Heart left ventricle (tissue), 16 donors: ENCODE results near the gene PTCD1. TPM values are rescaled to one million over a fixed set of nuclear protein-coding genes. Genes with fewer than 3 reads are reported as not detected.

ENCODE experiments used
- ATAC-seq, 4 donors: fragments of 200-7000 bp; cut with Tn5 transposase; one replicate each; pipeline ENCODE4 v1.9.1; 2020 to 2022; ENCODE audit warnings: moderate library complexity in 4 of 4, mild to moderate bottlenecking in 3 of 4, moderate number of reproducible peaks in 1 of 4
- DNase-seq, 5 donors: peaks; one replicate each; pipeline ENCODE4 v3.0.0-alpha.2; 2020
- H3K27ac ChIP-seq, 12 donors: fragments of 200-600 bp; sonication (generic) in 4 of 12; one replicate each; pipeline versions ENCODE4 v1.5.0 to v1.8.0; 2016 to 2022; ENCODE audit warnings: mild to moderate bottlenecking in 2 of 12
- H3K27me3 ChIP-seq, 9 donors: fragments of 200-600 bp; sonication (generic) in 2 of 9; one replicate each; pipeline versions ENCODE4 v1.5.1 to v1.8.0; 2016 to 2022; ENCODE audit warnings: mild to moderate bottlenecking in 3 of 9
- H3K36me3 ChIP-seq, 9 donors: fragments of 200-600 bp; sonication (generic) in 2 of 9; one replicate each; pipeline versions ENCODE4 v1.5.0 to v1.8.0; 2018 to 2022; ENCODE audit warnings: mild to moderate bottlenecking in 2 of 9
- H3K4me1 ChIP-seq, 12 donors: fragments of 200-600 bp; sonication (generic) in 4 of 12; one replicate each; pipeline versions ENCODE4 v1.5.0 to v1.8.0; 2016 to 2022; ENCODE audit warnings: mild to moderate bottlenecking in 3 of 12
- H3K4me3 ChIP-seq, 12 donors: fragments of 200-600 bp; sonication (generic) in 4 of 12; one replicate each; pipeline versions ENCODE4 v1.5.0 to v1.8.0; 2017 to 2022; ENCODE audit warnings: mild to moderate bottlenecking in 9 of 12, moderate library complexity in 4 of 12
- H3K9me3 ChIP-seq, 12 donors: fragments of 200-600 bp; sonication (generic) in 4 of 12; one replicate each; pipeline versions ENCODE4 v1.5.0 to v1.8.0; 2016 to 2022; ENCODE audit warnings: mild to moderate bottlenecking in 1 of 12
- POLR2A ChIP-seq, 2 donors: fragments of 450-650 bp; IDR thresholded peaks; one replicate each; pipeline ENCODE4 v1.6.1; 2017; ENCODE audit warnings: antibody characterized with exemption in 2 of 2, mild to moderate bottlenecking in 2 of 2, moderate library complexity in 2 of 2
- WGBS, 4 donors: extraction: QIAGEN DNeasy Blood & Tissue Kit in 2 of 4; methylation state at CpG; one replicate each; pipeline versions ENCODE4 v1.1.5 to v1.1.7; 2013 to 2018; 5-methylcytosine and 5-hydroxymethylcytosine counted together
- intact Hi-C, 10 donors: fragments of 100-400 bp; cut with DNase I; formaldehyde crosslinking; loops; one replicate each; pipeline versions ENCODE4 v1.11.1 to v1.14.2; 2022
- polyA plus RNA-seq, 2 donors: library from polyadenylated mRNA; stranded (reverse); fragments of 200-250 nt; gene quantifications; one replicate each; pipeline ENCODE4 v1.2.3, GENCODE V29; 2013
- total RNA-seq, 9 donors: library from RNA; depleted of rRNA in 2 of 9; stranded (reverse); fragments of >200 nt in 2 of 9; fragmentation: NEBNext Ultra II Directional in 3 of 9; extraction: Animal tissue kit (Norgen Biotek cat#: 25700) in 3 of 9; gene quantifications; one replicate each; pipeline versions ENCODE4 v1.1.0 to v1.2.4, GENCODE V29; 2016 to 2023
- TF ChIP-seq, protein P1 (sequence below), 12 donors: fragments of 200-600 bp; sonication (generic) in 4 of 12; IDR thresholded peaks; one replicate each; pipeline versions ENCODE4 v1.5.0 to v1.8.0; 2018 to 2022; ENCODE audit warnings: antibody characterized with exemption in 12 of 12, mild to moderate bottlenecking in 5 of 12
- donor health status: ischemic (EF 13 %, LVEDD 7.1; RV severe dilation, severe dysfunction).
- donor health status: healthy with polysubstance abuse.
- donor health status: DM: no; HTN: yes; CAD: no.
- donor health status: DM: no; HTN: no; CAD: no.
- donor health status: ischemic (EF 25% LVEDD 6.9; RV normal size, moderate dysfunction).
- donor health status: ischemic (EF 25% LVEDD 5.7; RV mildly dilated, moderate dysfunction).
- donor health status: healthy.
- donor health status: DM: yes; HTN: yes; CAD: no.
- donor health status: ischemic (EF 35%, LVEDD 5.7; RV mildly dilated, moderate dysfunction).
- donor health status: nonischemic (EF 11% LVEDD 7.7; RV severe dilation, severe dysfunction).
- donor health status: DM: yes; HTN: yes; CAD: no.
- donor health status: PGD.
- donor health status: ischemic (EF 29% LVEDD 5.4; RV normal size, mild dysfunction).
- donor health status: nonischemic (EF 23%, LVEDD 6.1; RV moderate dilation, normal function).

PTCD1 gene
- total and polyA plus RNA-seq, 11 donors, result 2.1 to 9.0 (median 3.7) TPM

- H3K27ac ChIP-seq, result peak within 1 kb of the TSS; percentile 93 to 99 (median 98)
- H3K27me3 ChIP-seq, result no peaks in the 10 kb centered on the region
- TF ChIP-seq POLR2A (IDR thresholded peaks at IDR 0.05), result peak in 1 of 2 donors; percentile 69
- TF ChIP-seq, protein P1, sequence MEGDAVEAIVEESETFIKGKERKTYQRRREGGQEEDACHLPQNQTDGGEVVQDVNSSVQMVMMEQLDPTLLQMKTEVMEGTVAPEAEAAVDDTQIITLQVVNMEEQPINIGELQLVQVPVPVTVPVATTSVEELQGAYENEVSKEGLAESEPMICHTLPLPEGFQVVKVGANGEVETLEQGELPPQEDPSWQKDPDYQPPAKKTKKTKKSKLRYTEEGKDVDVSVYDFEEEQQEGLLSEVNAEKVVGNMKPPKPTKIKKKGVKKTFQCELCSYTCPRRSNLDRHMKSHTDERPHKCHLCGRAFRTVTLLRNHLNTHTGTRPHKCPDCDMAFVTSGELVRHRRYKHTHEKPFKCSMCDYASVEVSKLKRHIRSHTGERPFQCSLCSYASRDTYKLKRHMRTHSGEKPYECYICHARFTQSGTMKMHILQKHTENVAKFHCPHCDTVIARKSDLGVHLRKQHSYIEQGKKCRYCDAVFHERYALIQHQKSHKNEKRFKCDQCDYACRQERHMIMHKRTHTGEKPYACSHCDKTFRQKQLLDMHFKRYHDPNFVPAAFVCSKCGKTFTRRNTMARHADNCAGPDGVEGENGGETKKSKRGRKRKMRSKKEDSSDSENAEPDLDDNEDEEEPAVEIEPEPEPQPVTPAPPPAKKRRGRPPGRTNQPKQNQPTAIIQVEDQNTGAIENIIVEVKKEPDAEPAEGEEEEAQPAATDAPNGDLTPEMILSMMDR (IDR thresholded peaks at IDR 0.05), result peak in 2 of 12 donors; percentile 19 to 23
- ATAC-seq (peak; percentile 91 to 96 (median 96)), DNase-seq (peak; percentile 94 to 96 (median 95))
- peaks cover 13 to 51% (median 42%) of the 10 kb centered on the region in 12 donors for H3K4me1 ChIP-seq
- peaks cover 0 to 56% (median 47%) of the 10 kb centered on the region in 9 donors for H3K36me3 ChIP-seq
- H3K9me3 ChIP-seq, result no peaks in the 10 kb centered on the region
- 0 to 1% (median 1%) methylated on average over 17 to 72 of the region's 72 CpGs for WGBS, 4 donors
- H3K4me3 ChIP-seq, result peak within 1 kb of the TSS; percentile 68 to 100 (median 96)
- intact Hi-C loops, result loop anchor here in 8 of 10 donors (1.0 to 5.0 kb wide), 6 partner anchors 15 to 1006 kb away; partner anchors contain the start of genes ARPC1B (in 4 of the 8) and BAIAP2L1 (in 1 of the 8)
These were observed 30.0 kb downstream of the PTCD1 start, which contains the start of the genes BUD31 and PDAP1 for GRCh38 chr7:99408379-99409191. Gene BUD31 (plus strand): TSS chr7:99408969. CDS start chr7:99411093, 2,124 bp downstream. Gene PDAP1 (minus strand): TSS chr7:99408597. CDS start chr7:99408548, 49 bp downstream.

DNA sequence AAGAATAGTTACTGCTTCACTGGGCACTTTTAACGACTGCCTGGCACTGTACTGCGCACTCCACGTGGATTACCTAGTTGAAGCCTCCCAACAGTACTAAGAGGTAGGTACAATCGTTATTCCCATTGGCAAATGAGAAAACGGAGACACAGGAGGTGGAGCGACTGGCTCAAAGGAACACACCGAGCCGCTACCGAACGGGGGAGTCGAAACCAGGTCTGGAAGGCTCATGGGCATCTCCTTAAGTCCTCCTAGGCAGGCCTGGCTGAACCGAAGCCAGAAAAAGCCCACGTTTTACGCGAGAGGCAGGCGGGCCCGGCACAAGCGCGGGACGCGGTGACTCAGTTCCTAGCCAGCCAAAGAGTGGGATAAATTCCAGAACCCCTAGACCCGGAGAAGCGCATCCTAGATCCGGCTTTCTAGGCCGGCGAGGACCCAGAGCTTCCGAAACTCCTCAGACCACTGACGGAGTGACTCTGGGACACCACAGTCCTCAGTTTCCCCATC, 30.7 kb downstream of the PTCD1 start:
- H3K27me3 ChIP-seq, result no peaks in the 10 kb centered on the region
- DNase-seq, result peak in 4 of 5 donors; percentile 45 to 74 (median 56)
- intact Hi-C loops, result loop anchor here in 8 of 10 donors (1.0 to 5.0 kb wide), 6 partner anchors 15 to 1006 kb away; partner anchors contain the start of genes ARPC1B (in 4 of the 8) and BAIAP2L1 (in 1 of the 8)
- H3K4me1 ChIP-seq, result peaks cover 13 to 51% (median 42%) of the 10 kb centered on the region in 12 donors
- TF ChIP-seq, protein P1 (IDR thresholded peaks at IDR 0.05), result no peak
- TF ChIP-seq POLR2A (IDR thresholded peaks at IDR 0.05), result no peak
- 0 to 1% (median 0%) methylated on average over 8 to 28 of the region's 28 CpGs for WGBS, 4 donors
- peak overlapping the region; percentile 68 to 100 (median 96) for H3K4me3 ChIP-seq
- H3K9me3 ChIP-seq, result no peaks in the 10 kb centered on the region
- peaks cover 0 to 56% (median 47%) of the 10 kb centered on the region in 9 donors for H3K36me3 ChIP-seq
- ATAC-seq, result peak in 3 of 4 donors; percentile 21 to 63 (median 38)
- peak overlapping the region; percentile 93 to 99 (median 98) for H3K27ac ChIP-seq

GRCh38 chr7:99406557-99406956, 32.0 kb downstream of the PTCD1 start:
- Histone ChIP-seq H3K36me3 (peaks cover 0 to 56% (median 47%) of the 10 kb centered on the region in 9 donors), H3K4me3 (peak overlapping the region in 6 of 12 donors; percentile 76 to 97 (median 96)), H3K27ac (peak overlapping the region in 1 of 12 donors; percentile 98), H3K4me1 (peaks cover 13 to 51% (median 42%) of the 10 kb centered on the region in 12 donors), H3K27me3 (no peaks in the 10 kb centered on the region), H3K9me3 (no peaks in the 10 kb centered on the region)
- no peak for ATAC-seq
- WGBS, 4 donors, result 40 to 58% (median 47%) methylated on average over 1 of the region's 1 CpG
- DNase-seq, result no peak
- TF ChIP-seq, protein P1 (IDR thresholded peaks at IDR 0.05), result no peak
- no peak for TF ChIP-seq POLR2A (IDR thresholded peaks at IDR 0.05)
- intact Hi-C loops, result loop anchor here in 3 of 10 donors (5.0 kb wide), 3 partner anchors 34 to 1004 kb away; partner anchors contain the start of genes ARPC1B (in 1 of the 3) and BAIAP2L1 (in 1 of the 3)
